Ectodermal cell (in vitro differentiated cells): Measurements from ENCODE around the gene BRD2.

Experiments used
- H3K27ac ChIP-seq: 2 replicates; pipeline ENCODE4 v1.7.0; 2013; ENCODE audit warnings: mild to moderate bottlenecking, low read depth, low read length; ENCODE audit not compliant: insufficient read depth, poor library complexity, severe bottlenecking
- H3K27me3 ChIP-seq: 2 replicates; pipeline ENCODE4 v1.7.0; 2013; ENCODE audit warnings: mild to moderate bottlenecking, low read length; ENCODE audit not compliant: insufficient read depth, control insufficient read depth, poor library complexity, severe bottlenecking
- H3K36me3 ChIP-seq: one replicate; pipeline ENCODE4 v1.7.0; 2013; ENCODE audit warnings: low read length; ENCODE audit not compliant: control insufficient read depth, insufficient read depth
- H3K4me1 ChIP-seq: one replicate; pipeline ENCODE4 v1.7.0; 2013; ENCODE audit warnings: low read length; ENCODE audit not compliant: control insufficient read depth, insufficient read depth
- H3K4me3 ChIP-seq: 2 replicates; pipeline ENCODE4 v1.7.0; 2013; ENCODE audit warnings: low read depth, low read length, control low read depth; ENCODE audit not compliant: insufficient read depth
- H3K9me3 ChIP-seq: 2 replicates; pipeline ENCODE4 v1.7.0; 2013; ENCODE audit warnings: mild to moderate bottlenecking, low read length, moderate library complexity; ENCODE audit not compliant: control insufficient read depth
- WGBS, 2 experiments: methylation state at CpG; one replicate each; pipeline ENCODE4 v1.1.7; 2013; ENCODE audit warnings: missing lambda C conversion rate in 2 of 2; 5-methylcytosine and 5-hydroxymethylcytosine counted together

The BRD2 gene

GRCh38 chr6:32972353-32973143, 4.2 kb downstream of the BRD2 start:
- Histone ChIP-seq H3K4me3 (peak overlapping the region; percentile 95), H3K9me3 (no peaks in the 10 kb centered on the region), H3K36me3 (peaks cover 37% of the 10 kb centered on the region), H3K27me3 (no peaks in the 10 kb centered on the region), H3K4me1 (peaks cover 6% of the 10 kb centered on the region), H3K27ac (peak overlapping the region; percentile 99)
- 0 to 1% methylated on average over 70 of the region's 70 CpGs for WGBS, 2 experiments

- whole genome bisulfite sequencing, 2 experiments = 1 to 2% methylated on average over 23 of the region's 23 CpGs
- no peaks in the 10 kb centered on the region for H3K27me3 ChIP-seq
- peaks cover 45% of the 10 kb centered on the region for H3K36me3 ChIP-seq
- peak overlapping the region; percentile 95 for H3K4me3 ChIP-seq
- peak overlapping the region; percentile 99 for H3K27ac ChIP-seq
- H3K4me1 ChIP-seq = peaks cover 6% of the 10 kb centered on the region
- H3K9me3 ChIP-seq = no peaks in the 10 kb centered on the region
These were observed 5.0 kb downstream of the BRD2 start for GRCh38 chr6:32973144-32974015.

- peaks cover 51% of the 10 kb centered on the region for H3K36me3 ChIP-seq
- H3K27ac ChIP-seq = no peak overlapping the region
- WGBS, 2 experiments = 0 to 1% methylated on average over 1 to 4 of the region's 4 CpGs
These were observed 5.6 kb downstream of the BRD2 start for GRCh38 chr6:32974016-32974333.

GRCh38 chr6:32974541-32975308, 6.3 kb downstream of the BRD2 start:
- Histone ChIP-seq H3K4me3 (peak overlapping the region; percentile 95), H3K4me1 (peaks cover 6% of the 10 kb centered on the region), H3K9me3 (no peaks in the 10 kb centered on the region), H3K27ac (no peak overlapping the region), H3K36me3 (peaks cover 58% of the 10 kb centered on the region), H3K27me3 (no peaks in the 10 kb centered on the region)
- WGBS, 2 experiments = 26 to 40% methylated on average over 13 of the region's 14 CpGs

More at GRCh38 chr6:32974016-32974333, 5.6 kb downstream of the BRD2 start:
- H3K9me3 ChIP-seq = no peaks in the 10 kb centered on the region
- peak overlapping the region; percentile 95 for H3K4me3 ChIP-seq
- H3K27me3 ChIP-seq = no peaks in the 10 kb centered on the region
- H3K4me1 ChIP-seq = peaks cover 6% of the 10 kb centered on the region

- peak overlapping the region; percentile 21 for H3K4me3 ChIP-seq
These were observed 7.5 kb downstream of the BRD2 start for GRCh38 chr6:32975886-32976285.

GRCh38 chr6:32976334-32977069, 8.1 kb downstream of the BRD2 start:
- Histone ChIP-seq H3K27ac (no peak overlapping the region), H3K4me3 (no peak overlapping the region), H3K9me3 (no peaks in the 10 kb centered on the region), H3K27me3 (no peaks in the 10 kb centered on the region), H3K36me3 (peaks cover 76% of the 10 kb centered on the region), H3K4me1 (peaks cover 6% of the 10 kb centered on the region)
- whole genome bisulfite sequencing, 2 experiments = 94 to 97% methylated on average over 7 of the region's 7 CpGs

More at GRCh38 chr6:32975886-32976285, 7.5 kb downstream of the BRD2 start:
- WGBS, 2 experiments = 91 to 96% methylated on average over 2 of the region's 2 CpGs
- H3K27me3 ChIP-seq = no peaks in the 10 kb centered on the region
- H3K27ac ChIP-seq = no peak overlapping the region
- H3K4me1 ChIP-seq = peaks cover 6% of the 10 kb centered on the region
- H3K9me3 ChIP-seq = no peaks in the 10 kb centered on the region
- H3K36me3 ChIP-seq = peaks cover 70% of the 10 kb centered on the region

GRCh38 chr6:32977272-32977952, 9.0 kb downstream of the BRD2 start:
- H3K4me3 ChIP-seq = no peak overlapping the region
- no peak overlapping the region for H3K27ac ChIP-seq
- H3K4me1 ChIP-seq = peaks cover 6% of the 10 kb centered on the region
- H3K27me3 ChIP-seq = no peaks in the 10 kb centered on the region
- no peaks in the 10 kb centered on the region for H3K9me3 ChIP-seq
- WGBS, 2 experiments = 96% methylated on average over 10 of the region's 10 CpGs
- H3K36me3 ChIP-seq = peaks cover 80% of the 10 kb centered on the region

GRCh38 chr6:32977953-32978324, 9.5 kb downstream of the BRD2 start:
- WGBS, 2 experiments = 96 to 97% methylated on average over 7 of the region's 7 CpGs
- H3K9me3 ChIP-seq = no peaks in the 10 kb centered on the region
- no peak overlapping the region for H3K4me3 ChIP-seq
- H3K27me3 ChIP-seq = no peaks in the 10 kb centered on the region
- peaks cover 6% of the 10 kb centered on the region for H3K4me1 ChIP-seq
- H3K36me3 ChIP-seq = peaks cover 76% of the 10 kb centered on the region
- H3K27ac ChIP-seq = no peak overlapping the region
